Glomerular endothelial cell (primary cell): ENCODE results near the gene MRPL41. TPM values are rescaled to one million over a fixed set of nuclear protein-coding genes. Genes with fewer than 3 reads are reported as not detected.
"Not testable (repeated sequence)": the region's sequence is repeated elsewhere in the genome, so short reads cannot be mapped to it uniquely, and the experiment has no call there.

Experiments
- DNase-seq: peaks from one replicate; pipeline ENCODE4 v3.0.0-alpha.2; 2011; ENCODE audit warnings: low read depth, low spot score; ENCODE audit errors: extremely low read depth
- total RNA-seq: library from RNA; depleted of rRNA; stranded (reverse); fragments of >200 nt; gene quantifications from 2 replicates; pipeline ENCODE4 v1.2.3, GENCODE V29; 2015

Gene MRPL41
- total RNA-seq, 1 donor from 2014 or later, result 86.0 TPM

DNA sequence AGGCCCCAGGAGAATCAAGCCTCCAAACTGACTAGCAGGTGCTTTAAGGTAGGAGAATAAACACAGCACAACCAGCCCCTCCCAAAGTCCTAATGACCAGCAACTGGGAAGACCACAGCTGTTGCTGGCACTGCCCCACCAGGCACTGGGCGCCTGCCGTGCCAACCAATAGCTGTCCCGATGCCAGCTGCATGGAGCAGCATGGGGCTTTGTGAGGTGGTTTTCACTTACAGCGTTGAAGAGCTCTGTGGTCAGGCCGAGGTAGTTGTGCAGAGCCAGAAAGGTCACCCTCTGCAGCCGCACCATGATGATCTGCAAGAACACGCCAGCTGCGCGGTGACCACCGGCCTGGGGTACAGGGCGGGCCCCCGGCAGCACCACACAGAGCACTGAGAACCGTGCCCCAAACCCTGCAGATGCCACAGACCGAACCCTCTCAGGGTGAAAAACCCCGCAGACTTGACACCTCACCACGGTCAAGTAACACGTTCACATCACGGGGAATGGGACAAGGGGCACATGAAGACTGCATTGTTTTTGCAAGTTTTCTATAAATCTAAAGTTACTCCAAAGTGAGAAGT is 30.2 kb upstream of the MRPL41 start:
- no peak for DNase-seq

DNA sequence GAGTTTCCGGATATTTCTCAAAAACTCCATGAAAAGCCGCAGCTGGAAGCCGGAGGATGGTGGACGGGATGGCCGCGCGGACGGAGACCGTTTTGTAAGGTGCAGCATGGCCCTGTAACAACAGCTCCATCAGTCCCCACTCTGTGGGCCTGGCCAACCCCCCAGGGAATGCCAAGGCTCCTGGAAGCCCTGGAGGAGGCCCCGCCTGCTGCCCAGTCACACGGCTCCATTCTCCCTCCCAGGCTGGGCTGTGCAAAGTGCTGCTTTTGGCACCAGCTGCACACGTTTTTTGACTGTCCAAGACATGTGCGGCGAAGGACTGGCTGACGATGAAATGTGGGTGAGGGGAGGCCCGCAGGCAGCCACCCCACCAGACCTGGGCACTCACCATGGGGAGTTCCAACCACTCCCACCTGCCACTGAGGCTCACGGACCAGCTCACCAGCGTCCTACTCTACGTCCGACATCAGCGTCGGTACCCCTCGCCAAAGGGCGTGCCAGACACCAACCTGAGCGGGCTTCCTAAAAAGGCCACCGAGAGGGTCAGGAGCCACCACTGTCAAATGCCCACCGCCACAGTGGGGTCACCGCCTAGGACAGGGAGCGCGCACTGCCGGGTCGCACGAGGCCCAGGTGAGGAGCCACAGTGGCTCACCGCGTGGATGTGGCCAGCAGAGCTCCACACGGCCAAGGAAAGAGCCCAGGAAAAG is 28.8 kb upstream of the MRPL41 start:
- no peak for DNase-seq

DNA sequence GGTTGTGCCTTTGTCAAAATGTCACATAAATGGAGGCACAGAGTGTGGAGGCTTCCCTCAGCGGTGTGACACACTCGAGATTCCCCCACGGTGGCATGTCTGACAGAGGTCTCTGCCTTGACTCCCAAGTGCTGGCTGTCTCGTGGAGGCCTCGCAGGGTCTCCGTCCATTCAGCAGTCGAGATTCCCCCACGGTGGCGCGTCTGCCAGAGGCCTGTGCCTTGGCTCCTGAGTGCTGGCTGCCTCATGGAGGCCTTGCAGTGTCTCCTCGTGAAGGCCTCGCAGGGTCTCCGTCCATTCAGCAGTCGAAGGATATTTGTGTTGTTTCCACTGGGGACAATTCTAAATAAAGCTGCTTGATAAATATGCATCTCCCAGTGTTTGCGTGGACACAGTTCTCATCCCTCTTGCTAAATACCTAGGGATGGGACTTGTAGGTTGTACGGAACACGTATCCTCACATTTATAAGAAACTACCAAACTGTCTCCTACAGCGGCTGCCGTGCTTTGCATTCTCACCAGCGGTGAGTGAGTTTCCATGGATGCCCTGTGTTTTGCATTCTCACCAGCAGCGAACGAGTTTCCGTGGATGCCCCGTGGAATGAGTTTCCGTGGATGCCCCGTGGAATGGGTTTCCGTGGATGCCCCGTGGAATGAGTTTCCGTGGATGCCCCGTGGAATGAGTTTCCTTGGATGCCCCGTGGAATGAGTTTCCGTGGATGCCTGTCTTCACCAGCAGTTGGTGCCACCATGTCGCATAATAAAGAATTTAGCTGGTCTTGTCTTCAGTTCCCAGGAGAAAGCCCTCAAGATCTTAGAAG is 27.3 kb upstream of the MRPL41 start:
- no peak for DNase-seq

DNA sequence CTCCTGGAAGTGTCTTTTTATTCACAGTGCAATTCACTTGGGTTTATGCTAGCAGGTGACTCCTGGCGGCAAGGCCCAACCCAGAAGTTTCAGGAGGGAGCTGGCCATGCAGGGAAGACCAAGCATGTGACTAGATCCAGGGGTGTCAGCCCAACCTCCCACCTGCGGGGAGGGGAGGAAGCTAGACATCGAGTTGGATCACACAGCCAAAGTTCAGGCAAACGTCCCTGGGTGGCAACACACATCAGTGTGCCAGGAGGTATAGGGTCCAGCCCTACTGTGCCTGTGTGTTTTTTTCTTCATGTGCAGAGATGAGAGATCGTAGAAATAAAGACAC is 26.7 kb upstream of the MRPL41 start:
- no peak for DNase-seq

DNA sequence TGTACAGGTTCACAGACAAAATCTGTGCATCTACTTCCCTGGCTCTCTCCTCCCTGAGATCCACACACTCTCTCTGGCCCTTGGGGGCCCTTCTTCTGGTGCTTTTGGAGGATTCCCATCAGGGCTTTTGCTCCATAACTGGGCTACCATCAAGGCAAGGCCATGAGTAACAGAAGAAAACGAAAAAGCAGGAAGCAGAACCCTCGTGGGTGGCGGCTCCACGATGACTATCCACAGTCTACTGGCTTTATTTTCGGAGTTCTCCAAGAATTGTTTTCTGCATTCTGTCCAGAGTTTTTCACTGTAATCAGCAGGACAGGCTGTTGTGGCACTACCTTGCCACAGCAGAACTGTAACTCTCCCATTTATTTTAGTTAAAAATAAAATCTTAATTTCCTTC is 21.3 kb upstream of the MRPL41 start:
- DNase-seq, result no peak

DNA sequence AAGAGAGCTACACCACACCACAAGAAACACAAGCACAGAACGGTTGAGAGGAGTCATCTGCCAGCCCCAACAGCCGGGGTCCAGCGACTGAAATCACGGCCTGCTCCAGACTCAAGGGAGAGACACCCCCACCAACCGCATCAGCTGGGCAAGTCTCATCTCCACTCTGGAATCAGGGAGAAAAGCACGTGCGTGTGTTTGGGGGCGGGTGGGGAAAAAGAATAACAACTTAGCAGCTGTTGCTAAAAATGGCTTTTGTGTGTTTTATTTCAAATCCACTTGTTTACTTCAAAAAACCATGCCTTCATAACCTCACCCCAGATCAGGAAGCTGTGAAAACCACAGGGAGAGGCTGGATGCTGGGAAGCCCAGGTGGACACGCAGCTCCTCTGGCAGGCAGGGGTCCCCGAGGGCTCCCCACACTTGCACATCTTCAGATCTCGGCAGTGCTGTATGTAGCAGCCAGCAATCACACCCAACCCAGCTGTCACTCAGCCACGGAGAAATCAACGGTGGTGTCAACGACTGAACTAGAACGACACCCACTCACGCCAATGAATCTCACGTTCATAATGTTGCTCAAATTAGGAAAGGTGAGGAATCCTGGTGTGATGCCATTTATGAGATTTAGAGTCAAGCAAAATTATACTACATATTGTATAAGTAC is 20.4 kb upstream of the MRPL41 start:
- DNase-seq, result no peak

DNA sequence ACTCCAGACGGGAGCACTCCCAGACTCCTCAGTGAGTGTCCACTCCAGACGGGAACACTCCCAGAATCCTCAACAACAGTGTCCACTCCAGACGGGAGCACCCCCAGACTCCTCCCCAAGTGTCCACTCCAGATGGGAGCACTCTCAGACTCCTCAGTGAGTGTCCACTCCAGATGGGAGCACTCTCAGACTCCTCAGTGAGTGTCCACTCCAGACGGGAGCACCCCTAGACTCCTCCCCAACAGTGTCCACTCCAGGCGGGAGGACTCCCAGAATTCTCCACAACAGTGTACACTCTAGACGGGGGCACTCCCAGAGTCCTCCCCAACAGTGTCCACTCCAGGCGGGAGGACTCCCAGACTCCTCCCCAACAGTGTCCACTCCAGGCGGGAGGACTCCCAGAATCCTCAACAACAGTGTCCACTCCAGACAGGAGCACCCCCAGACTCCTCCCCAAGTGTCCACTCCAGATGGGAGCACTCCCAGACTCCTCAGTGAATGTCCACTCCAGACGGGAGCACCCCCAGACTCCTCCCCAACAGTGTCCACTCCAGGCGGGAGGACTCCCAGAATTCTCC is 18.7 kb upstream of the MRPL41 start:
- not testable (repeated sequence) for DNase-seq

DNA sequence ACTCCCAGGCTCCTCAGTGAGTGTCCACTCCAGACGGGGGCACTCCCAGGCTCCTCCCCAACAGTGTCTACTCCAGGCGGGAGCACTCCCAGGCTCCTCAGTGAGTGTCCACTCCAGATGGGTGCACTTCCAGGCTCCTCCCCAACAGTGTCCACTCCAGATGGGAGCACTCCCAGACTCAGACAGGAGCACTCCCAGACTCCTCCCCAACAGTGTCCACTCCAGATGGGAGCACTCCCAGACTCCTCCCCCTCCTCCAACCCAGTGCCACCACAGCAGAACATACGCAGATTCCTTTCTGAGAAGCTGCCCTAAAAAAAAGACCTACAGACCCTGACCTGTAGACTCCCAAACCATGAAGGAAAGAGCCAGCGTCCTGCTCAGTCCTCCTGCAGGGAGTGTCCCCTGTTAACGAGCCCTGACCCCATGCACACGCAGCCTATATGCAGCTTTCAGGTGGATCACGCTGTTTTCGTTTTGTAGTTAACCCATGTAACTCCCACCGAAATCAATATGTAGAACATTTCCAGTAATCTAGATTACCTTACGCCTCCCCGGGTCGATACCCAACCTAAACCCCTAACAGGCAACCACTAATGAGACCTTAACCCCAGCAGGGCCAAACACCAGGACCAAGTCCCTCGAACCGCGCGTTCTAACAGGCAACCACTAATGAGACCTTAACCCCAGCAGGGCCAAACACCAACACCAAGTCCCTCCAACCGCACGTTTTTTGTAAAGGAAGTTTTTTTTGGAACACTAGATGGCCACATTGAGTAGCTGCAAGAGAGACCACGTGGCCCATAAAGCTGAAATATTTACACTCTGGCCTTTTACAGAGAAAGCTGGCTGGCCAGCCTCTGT is 17.2 kb upstream of the MRPL41 start:
- peak; percentile 39 for DNase-seq

DNA sequence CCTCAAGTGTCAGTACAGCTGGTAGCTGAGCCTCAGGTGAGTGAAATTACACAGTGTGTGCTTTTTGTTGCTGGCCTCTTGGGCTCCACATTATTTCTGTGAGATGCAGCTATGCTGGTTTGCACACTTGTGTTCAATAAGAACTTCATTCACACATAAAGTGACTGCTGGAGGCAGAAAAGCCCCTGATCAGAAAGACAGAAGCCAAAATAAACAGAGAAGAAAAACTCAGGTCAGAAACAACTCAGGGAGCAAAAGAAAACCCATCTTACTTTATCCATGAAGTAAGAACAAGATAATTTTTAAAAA is 16.6 kb upstream of the MRPL41 start:
- no peak for DNase-seq

DNA sequence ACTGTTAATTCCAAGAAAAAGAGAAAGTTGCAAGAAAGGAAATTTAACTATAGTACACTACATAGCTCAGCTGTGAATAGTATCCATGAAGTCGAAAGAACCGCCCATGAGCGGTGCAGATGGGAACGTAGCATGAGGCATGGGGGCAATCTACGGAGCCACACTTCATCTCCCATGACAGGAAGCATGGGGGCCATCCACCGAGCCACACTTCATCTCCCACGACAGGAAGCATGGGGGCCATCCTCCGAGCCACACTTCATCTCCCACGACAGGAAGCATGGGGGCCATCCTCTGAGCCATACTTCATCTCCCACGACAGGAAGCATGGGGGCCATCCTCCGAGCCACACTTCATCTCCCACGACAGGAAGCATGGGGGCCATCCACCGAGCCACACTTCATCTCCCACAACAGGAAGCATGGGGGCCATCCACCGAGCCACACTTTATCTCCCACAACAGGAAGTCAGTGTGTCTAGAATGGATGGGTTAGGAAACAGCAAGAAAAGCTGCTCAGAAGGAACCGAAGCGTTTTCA is 15.0 kb upstream of the MRPL41 start:
- not testable (repeated sequence) for DNase-seq

DNA sequence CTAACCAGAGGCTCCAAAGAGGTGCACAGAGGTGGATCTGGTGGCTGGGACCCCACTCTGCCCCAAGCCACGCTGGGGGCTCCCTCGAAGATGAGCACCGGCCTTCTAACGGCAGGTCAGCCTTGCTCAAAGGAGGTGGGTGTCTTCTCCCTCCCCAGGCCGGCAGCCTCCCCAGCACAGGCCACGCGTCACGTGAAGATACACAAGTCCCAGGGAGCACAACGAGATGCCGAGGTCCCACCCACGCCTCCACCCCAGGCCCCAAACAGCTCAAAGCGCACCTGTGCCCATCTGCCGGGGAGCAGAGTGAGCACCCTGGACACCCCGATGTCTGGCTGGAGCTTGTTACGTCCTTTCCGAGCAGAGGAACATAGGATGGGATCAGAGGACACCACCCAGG is 13.6 kb upstream of the MRPL41 start:
- no peak for DNase-seq

DNA sequence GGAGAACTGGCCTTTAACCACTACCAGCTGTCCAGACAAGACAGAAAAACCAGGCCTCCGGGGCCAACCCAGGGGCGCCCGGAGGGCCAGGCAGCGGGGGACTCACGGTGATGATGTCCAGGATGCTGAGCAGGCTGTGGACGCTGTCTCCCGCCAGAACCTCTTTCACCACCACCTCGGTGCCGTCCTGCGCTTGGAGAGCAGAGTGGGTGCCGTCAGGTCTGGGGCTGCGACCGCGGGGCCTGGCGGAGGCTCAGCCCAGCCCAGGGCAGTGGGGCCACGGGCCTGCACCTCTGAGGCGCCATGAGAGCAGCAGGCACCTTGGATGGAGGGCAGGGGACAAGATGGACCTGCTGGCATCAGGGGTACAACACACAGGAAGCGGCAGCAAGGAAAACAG is 11.1 kb upstream of the MRPL41 start:
- no peak for DNase-seq

DNA sequence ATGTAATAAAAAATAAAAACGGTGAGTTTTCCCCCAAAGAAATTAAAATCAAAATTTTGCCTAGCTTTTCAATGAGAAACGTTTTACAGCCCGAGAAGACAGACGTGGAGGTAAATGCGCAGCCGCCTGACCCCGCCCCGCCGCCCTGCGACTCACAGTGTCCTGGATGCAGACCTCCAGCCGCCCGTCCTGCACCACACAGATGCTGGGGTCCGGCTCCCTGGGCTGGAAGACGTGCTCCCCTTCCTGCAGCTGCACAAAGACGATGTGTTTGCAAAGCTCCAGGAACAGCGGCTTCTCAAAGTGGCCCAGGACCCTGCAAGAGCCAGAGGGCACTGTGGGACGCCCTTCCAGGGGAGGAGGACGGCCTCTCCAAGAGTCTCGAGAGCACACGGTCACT is 9.2 kb upstream of the MRPL41 start:
- DNase-seq, result no peak

DNA sequence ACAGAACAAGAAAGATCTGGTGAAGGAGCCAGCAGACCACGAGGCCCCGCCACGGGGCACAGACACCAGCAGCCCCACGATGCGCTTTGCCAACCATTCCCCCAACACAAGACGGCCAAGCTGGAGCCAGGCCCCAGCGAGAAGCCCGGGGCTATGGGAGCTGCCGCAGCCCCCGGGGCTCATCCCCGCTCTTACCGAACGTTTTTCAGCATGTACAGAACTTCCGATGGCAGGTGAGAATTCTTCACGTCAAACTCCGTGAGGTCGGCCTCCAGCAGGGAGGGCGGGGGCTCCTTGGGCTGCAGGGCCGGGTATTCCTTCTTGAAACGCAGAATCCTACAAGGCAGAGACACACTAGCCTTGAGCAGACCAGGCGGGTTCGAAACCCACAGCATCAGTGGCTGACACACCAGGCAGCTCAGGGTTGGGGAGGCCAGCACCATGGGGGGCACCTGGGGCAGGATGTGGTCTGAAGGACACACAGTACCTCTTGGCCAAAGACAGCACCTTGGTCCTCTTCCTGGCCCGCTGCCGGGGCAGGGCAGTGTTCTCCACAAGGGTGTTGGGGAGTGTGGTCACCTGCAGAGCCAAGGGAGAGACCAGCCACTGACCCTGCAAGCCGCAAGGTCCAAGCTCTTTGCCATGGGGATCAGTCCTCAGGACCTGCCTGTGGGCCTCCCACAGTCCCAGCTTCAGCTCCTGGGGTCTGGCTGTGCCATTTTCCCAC is 8.3 kb upstream of the MRPL41 start:
- no peak for DNase-seq

DNA sequence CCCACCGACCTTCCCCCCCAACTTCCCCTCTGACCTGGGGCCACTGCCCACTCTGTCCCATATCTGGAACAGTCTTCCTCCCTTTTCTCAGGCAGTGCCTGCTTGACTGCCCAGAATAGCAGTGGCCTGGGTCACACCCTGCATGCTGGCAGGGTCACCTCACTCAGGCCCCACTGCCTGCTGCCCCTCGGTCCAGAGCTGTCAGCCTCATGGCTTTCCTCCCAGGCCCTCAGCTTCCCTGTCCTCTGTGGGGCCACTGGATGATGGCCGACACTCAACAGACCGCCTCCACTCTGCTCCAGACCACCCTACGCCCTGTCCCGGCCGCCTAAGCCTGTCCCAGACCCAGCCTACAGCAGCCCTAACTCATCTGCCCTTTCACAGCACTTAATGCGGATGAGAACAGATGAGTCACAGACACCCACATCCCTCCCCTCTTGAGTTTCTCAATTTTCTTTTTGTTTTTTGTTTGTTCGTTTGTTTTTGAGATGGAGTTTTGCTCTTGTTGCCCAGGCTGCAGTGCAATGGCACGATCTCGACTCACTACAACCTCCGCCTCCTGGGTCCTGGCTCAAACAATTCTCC is 7.4 kb upstream of the MRPL41 start:
- no peak for DNase-seq

DNA sequence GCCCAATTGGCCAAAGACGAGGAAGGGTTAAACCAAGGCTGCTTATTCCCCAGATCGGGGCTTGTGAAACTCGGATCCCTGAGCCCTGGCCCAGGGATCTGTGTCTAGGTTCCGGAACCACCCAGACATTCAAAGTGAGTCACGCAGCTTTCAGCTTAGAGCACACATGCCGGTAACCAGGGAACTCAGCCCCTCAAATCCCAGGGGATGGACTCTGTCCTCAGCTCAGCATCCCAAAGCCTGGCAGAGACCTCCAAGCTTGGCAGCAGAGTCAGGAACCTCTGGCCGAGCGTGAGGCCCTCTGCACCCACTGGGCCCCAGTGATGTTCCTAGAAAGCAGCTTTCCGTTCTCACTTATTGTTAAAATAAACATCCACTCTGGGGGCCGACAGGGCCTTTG is 6.6 kb upstream of the MRPL41 start:
- no peak for DNase-seq

DNA sequence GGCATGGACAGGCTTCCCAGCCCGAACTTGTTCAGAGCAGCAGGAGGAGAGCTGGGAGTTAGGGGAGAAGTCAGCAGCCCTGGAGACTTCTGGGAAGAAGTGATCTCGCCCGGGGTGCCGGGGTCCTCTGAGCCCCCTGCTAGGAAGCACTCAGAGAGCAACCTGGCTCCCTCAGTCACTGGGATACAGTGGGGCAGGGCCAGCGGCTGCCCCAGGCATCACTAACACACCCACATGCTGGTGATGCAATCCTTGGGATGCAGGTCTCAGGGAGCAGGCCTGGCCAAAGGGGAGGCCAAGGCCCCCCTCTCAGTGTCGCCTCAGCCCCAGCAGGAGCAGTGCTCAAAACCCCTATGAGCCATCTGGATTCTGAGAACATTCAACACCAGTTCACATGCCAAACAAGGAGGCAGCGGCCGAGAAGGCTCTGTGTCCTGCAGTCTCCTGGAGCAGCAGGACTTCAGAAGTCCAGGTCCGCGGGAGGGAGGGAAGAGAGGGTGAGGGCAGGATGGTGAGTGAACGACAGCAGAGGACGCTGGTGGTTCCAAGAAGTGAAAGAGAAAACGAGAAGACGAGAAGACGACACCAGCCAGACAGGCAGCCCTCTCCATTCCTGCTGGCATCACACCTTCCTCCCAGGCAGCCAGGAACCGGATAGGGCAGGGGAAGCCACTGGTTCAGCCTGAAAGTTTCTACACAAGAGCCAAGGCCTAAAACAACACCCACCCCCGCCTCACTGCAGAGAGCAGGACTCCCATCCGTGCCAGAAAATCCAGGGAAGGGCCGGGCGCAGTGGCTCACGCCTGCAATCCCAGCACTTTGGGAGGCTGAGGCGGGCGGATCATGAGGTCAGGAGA is 3.8 kb upstream of the MRPL41 start:
- DNase-seq, result no peak

DNA sequence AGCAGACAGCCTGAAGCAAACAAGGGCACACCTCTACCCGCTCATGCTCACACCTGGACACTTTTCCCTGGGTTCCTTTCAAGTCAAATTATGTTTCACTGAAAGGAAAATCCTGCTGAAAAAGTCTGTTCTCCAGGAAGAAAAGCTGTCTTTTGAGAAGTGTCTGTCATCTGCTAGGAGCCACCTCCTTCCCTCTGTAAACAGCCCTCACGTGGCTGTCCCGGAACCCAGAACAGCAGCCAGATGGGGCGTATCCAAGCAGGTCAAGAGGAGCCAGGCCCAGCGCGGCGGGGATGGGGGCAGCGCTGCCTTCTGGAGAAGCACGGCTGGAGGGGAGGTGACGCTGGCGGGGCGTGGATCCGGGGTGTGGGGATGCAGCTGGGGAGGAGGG is 1.5 kb upstream of the MRPL41 start, which contains the start of gene PNPLA7:
PNPLA7 (minus strand) TSS at position 172 of the 391 bp plus-strand sequence. CDS start 205 bp downstream, outside the sequence.
- DNase-seq, result no peak
